Measurements from ENCODE around the gene SGCB. TPM values are rescaled to one million over a fixed set of nuclear protein-coding genes. Genes with fewer than 3 reads are reported as not detected.
"Not testable (repeated sequence)": the region's sequence is repeated elsewhere in the genome, so short reads cannot be mapped to it uniquely, and the experiment has no call there.

Gene SGCB
- polyA plus RNA-seq (ENCODE audit: insufficient read length in 3 of 3): 10 to 100 TPM; 46.2 to 57.0 (median 48.5) TPM
- long read RNA-seq, donor 1, full-length matches to known transcripts: 21 of 21 reads
- long read RNA-seq, donor 1, partial matches to known transcripts: 0 of 21 reads
- long read RNA-seq, donor 1, other reads (novel, unspliced or antisense): 0 of 21 reads
- long read RNA-seq, donor 2, full-length matches to known transcripts: 12 of 12 reads
- long read RNA-seq, donor 2, partial matches to known transcripts: 0 of 12 reads
- long read RNA-seq, donor 2, other reads (novel, unspliced or antisense): 0 of 12 reads
- long read RNA-seq, donor 3, full-length matches to known transcripts: 28 of 36 reads
- long read RNA-seq, donor 3, partial matches to known transcripts: 8 of 36 reads
- long read RNA-seq, donor 3, other reads (novel, unspliced or antisense): 0 of 36 reads
- long read RNA-seq, donor 4, full-length matches to known transcripts: 21 of 27 reads
- long read RNA-seq, donor 4, partial matches to known transcripts: 0 of 27 reads
- long read RNA-seq, donor 4, other reads (novel, unspliced or antisense): 6 of 27 reads
- long read RNA-seq, donor 5: 0 reads
- long read RNA-seq, donor 6, full-length matches to known transcripts: 23 of 23 reads
- long read RNA-seq, donor 6, partial matches to known transcripts: 0 of 23 reads
- long read RNA-seq, donor 6, other reads (novel, unspliced or antisense): 0 of 23 reads
- long read RNA-seq, donor 7, full-length matches to known transcripts: 23 of 35 reads
- long read RNA-seq, donor 7, partial matches to known transcripts: 7 of 35 reads
- long read RNA-seq, donor 7, other reads (novel, unspliced or antisense): 5 of 35 reads
- long read RNA-seq, donor 8: 0 reads
- long read RNA-seq, donor 9, full-length matches to known transcripts: 23 of 29 reads
- long read RNA-seq, donor 9, partial matches to known transcripts: 6 of 29 reads
- long read RNA-seq, donor 9, other reads (novel, unspliced or antisense): 0 of 29 reads
- long read RNA-seq, donor 10, full-length matches to known transcripts: 23 of 23 reads
- long read RNA-seq, donor 10, partial matches to known transcripts: 0 of 23 reads
- long read RNA-seq, donor 10, other reads (novel, unspliced or antisense): 0 of 23 reads
- long read RNA-seq, donor 11, full-length matches to known transcripts: 20 of 20 reads
- long read RNA-seq, donor 11, partial matches to known transcripts: 0 of 20 reads
- long read RNA-seq, donor 11, other reads (novel, unspliced or antisense): 0 of 20 reads
- long read RNA-seq, donor 12, full-length matches to known transcripts: 11 of 11 reads
- long read RNA-seq, donor 12, partial matches to known transcripts: 0 of 11 reads
- long read RNA-seq, donor 12, other reads (novel, unspliced or antisense): 0 of 11 reads
- long read RNA-seq, donor 13: 0 reads
- long read RNA-seq, donor 14, full-length matches to known transcripts: 20 of 27 reads
- long read RNA-seq, donor 14, partial matches to known transcripts: 7 of 27 reads
- long read RNA-seq, donor 14, other reads (novel, unspliced or antisense): 0 of 27 reads
- long read RNA-seq, donor 15, full-length matches to known transcripts: 10 of 10 reads
- long read RNA-seq, donor 15, partial matches to known transcripts: 0 of 10 reads
- long read RNA-seq, donor 15, other reads (novel, unspliced or antisense): 0 of 10 reads
- long read RNA-seq, donor 16, full-length matches to known transcripts: 60 of 96 reads
- long read RNA-seq, donor 16, partial matches to known transcripts: 20 of 96 reads
- long read RNA-seq, donor 16, other reads (novel, unspliced or antisense): 16 of 96 reads

GRCh38 chr4:52038103-52038912 lies at the start of gene SGCB:
Gene SGCB (minus strand): TSS chr4:52038299. CDS start chr4:52038259, 40 bp downstream.
- DNase-seq (ENCODE audit: extremely low read depth in 1 of 11, low read depth in 9 of 11, low spot score in 4 of 11): peak in 6 of 11 donors; percentile 35 to 55 (median 48)

GRCh38 chr4:52086425-52086824 lies 48.3 kb upstream of the SGCB start:
- DNase-seq (ENCODE audit: extremely low read depth in 1 of 11, low read depth in 9 of 11, low spot score in 4 of 11): not testable (repeated sequence)

GRCh38 chr4:52081216-52081615 lies 43.1 kb upstream of the SGCB start:
- DNase-seq (ENCODE audit: extremely low read depth in 1 of 11, low read depth in 9 of 11, low spot score in 4 of 11): no peak

GRCh38 chr4:52079659-52080058 lies 41.6 kb upstream of the SGCB start:
- no peak for DNase-seq (ENCODE audit: extremely low read depth in 1 of 11, low read depth in 9 of 11, low spot score in 4 of 11)

GRCh38 chr4:52076731-52077130 lies 38.6 kb upstream of the SGCB start:
- peak in 5 of 11 donors; percentile 21 to 36 (median 22) for DNase-seq (ENCODE audit: extremely low read depth in 1 of 11, low read depth in 9 of 11, low spot score in 4 of 11)

GRCh38 chr4:52071791-52072546 lies 33.9 kb upstream of the SGCB start:
- DNase-seq (ENCODE audit: extremely low read depth in 1 of 11, low read depth in 9 of 11, low spot score in 4 of 11): no peak

- DNase-seq (ENCODE audit: extremely low read depth in 1 of 11, low read depth in 9 of 11, low spot score in 4 of 11): no peak
Observed at GRCh38 chr4:52069571-52069970, 31.5 kb upstream of the SGCB start.

GRCh38 chr4:52059372-52059771 lies 21.3 kb upstream of the SGCB start:
- no peak for DNase-seq (ENCODE audit: extremely low read depth in 1 of 11, low read depth in 9 of 11, low spot score in 4 of 11)

- DNase-seq (ENCODE audit: extremely low read depth in 1 of 11, low read depth in 9 of 11, low spot score in 4 of 11): no peak
Observed at GRCh38 chr4:52058275-52058674, 20.2 kb upstream of the SGCB start.

- DNase-seq (ENCODE audit: extremely low read depth in 1 of 11, low read depth in 9 of 11, low spot score in 4 of 11): no peak
Observed at GRCh38 chr4:52057196-52057595, 19.1 kb upstream of the SGCB start.

- DNase-seq (ENCODE audit: extremely low read depth in 1 of 11, low read depth in 9 of 11, low spot score in 4 of 11): no peak
Observed at GRCh38 chr4:52054254-52054653, 16.2 kb upstream of the SGCB start.

GRCh38 chr4:52052475-52052780 lies 14.3 kb upstream of the SGCB start:
- no peak for DNase-seq (ENCODE audit: extremely low read depth in 1 of 11, low read depth in 9 of 11, low spot score in 4 of 11)

GRCh38 chr4:52051615-52052474 lies 13.7 kb upstream of the SGCB start:
- DNase-seq (ENCODE audit: extremely low read depth in 1 of 11, low read depth in 9 of 11, low spot score in 4 of 11): peak in 5 of 11 donors; percentile 46 to 51 (median 49)

GRCh38 chr4:52051213-52051614 lies 13.1 kb upstream of the SGCB start, which contains the start of gene SPATA18:
Gene SPATA18 (plus strand): TSS chr4:52051304. CDS start chr4:52051705, 401 bp downstream.
- DNase-seq (ENCODE audit: extremely low read depth in 1 of 11, low read depth in 9 of 11, low spot score in 4 of 11): peak in 1 of 11 donors; percentile 24

- no peak for DNase-seq (ENCODE audit: extremely low read depth in 1 of 11, low read depth in 9 of 11, low spot score in 4 of 11)
Observed at GRCh38 chr4:52049266-52049665, 11.2 kb upstream of the SGCB start.

GRCh38 chr4:52045028-52045427 lies 6.9 kb upstream of the SGCB start:
- no peak for DNase-seq (ENCODE audit: extremely low read depth in 1 of 11, low read depth in 9 of 11, low spot score in 4 of 11)
